T1000 (cell line): Measurements from ENCODE around the gene BEST4.
"Not testable (repeated sequence)": the region's sequence is repeated elsewhere in the genome, so short reads cannot be mapped to it uniquely, and the experiment has no call there.

Experiments used
- DNase-seq: peaks from one replicate; lab custom pipeline; 2025; ENCODE audit warnings: mixed read lengths; lab: John Stamatoyannopoulos, UW

Gene BEST4

GRCh38 chr1:44819608-44820327, 31.8 kb upstream of the BEST4 start:
- peak; percentile 91 for DNase-seq

- peak; percentile 85 for DNase-seq
These were observed 31.2 kb upstream of the BEST4 start for GRCh38 chr1:44819196-44819607.

- DNase-seq: no peak
These were observed 30.0 kb upstream of the BEST4 start for GRCh38 chr1:44817771-44818495.

GRCh38 chr1:44817307-44817706, 29.3 kb upstream of the BEST4 start:
- no peak for DNase-seq

- not testable (repeated sequence) for DNase-seq
These were observed 28.0 kb upstream of the BEST4 start for GRCh38 chr1:44815926-44816325.

- DNase-seq: no peak
These were observed 25.0 kb upstream of the BEST4 start for GRCh38 chr1:44812822-44813543.

GRCh38 chr1:44811234-44811633, 23.3 kb upstream of the BEST4 start:
- DNase-seq: no peak

GRCh38 chr1:44810762-44811105, 22.8 kb upstream of the BEST4 start:
- DNase-seq: not testable (repeated sequence)

GRCh38 chr1:44810101-44810761, 22.3 kb upstream of the BEST4 start:
- peak; percentile 52 for DNase-seq

GRCh38 chr1:44808938-44809917, 21.3 kb upstream of the BEST4 start:
- no peak for DNase-seq

- DNase-seq: peak; percentile 75
These were observed 20.3 kb upstream of the BEST4 start, which contains the start of gene BTBD19 for GRCh38 chr1:44808063-44808937. Gene BTBD19, plus strand, starts transcription at chr1:44808523. Its CDS starts 298 bp downstream, at chr1:44808821.

GRCh38 chr1:44807364-44808062, 19.5 kb upstream of the BEST4 start:
- DNase-seq: peak; percentile 96

GRCh38 chr1:44806704-44807363, 18.9 kb upstream of the BEST4 start, which contains the start of gene DYNLT4:
Gene DYNLT4, minus strand, starts transcription at chr1:44807351. Its CDS starts 683 bp downstream, at chr1:44806668.
- DNase-seq: no peak

GRCh38 chr1:44806025-44806703, 18.2 kb upstream of the BEST4 start:
- no peak for DNase-seq

GRCh38 chr1:44805311-44806024, 17.5 kb upstream of the BEST4 start:
- DNase-seq: no peak

GRCh38 chr1:44803312-44804095, 15.5 kb upstream of the BEST4 start:
- peak; percentile 21 for DNase-seq

GRCh38 chr1:44803062-44803311, 15.0 kb upstream of the BEST4 start:
- no peak for DNase-seq
